ENCODE results near the gene PLSCR3. TPM values are rescaled to one million over a fixed set of nuclear protein-coding genes. Genes with fewer than 3 reads are reported as not detected.

PLSCR3 gene
- total and polyA plus RNA-seq, 3 experiments from 2014 or later = 79.1 to 152 (median 81.6) TPM

DNA sequence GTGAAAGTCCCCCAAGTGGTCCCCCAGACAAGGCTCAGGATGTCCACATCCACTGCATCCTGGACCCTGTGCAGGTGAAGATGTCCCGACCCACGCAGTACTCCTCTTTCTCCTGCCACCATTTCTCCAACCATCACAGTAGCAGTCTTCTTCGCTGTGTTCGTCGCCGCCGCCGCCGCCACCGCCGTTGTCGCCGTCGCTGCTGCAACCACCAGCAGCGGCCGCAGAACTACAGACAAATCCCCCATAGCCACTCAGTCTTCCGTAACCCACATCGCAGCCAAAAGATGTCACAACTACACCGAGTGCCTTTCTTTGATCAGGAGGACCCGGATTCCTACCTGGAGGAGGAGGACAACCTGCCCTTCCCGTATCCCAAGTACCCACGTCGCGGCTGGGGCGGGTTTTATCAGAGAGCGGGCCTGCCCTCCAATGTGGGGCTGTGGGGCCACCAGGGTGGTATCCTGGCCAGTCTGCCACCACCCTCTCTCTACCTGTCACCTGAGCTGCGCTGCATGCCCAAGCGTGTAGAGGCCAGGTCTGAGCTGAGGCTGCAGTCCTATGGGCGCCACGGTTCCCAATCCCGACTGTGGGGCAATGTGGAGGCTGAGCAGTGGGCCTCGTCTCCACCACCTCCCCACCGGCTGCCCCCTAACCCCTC lies 32.0 kb upstream of the PLSCR3 start:
- DNase-seq = no peak
- H3K27ac Mint-ChIP-seq = peak overlapping the region in 1 of 8 donors; percentile 5
- no peaks in the 10 kb centered on the region for H3K9me3 Mint-ChIP-seq
- Histone ChIP-seq H3K4me1 (ENCODE audit: insufficient read depth, low read length) (no peaks in the 10 kb centered on the region), H3K9me3 (ENCODE audit: low read length) (no peaks in the 10 kb centered on the region), H3K27ac (ENCODE audit: low read depth, low read length) (no peak overlapping the region), H3K4me3 (ENCODE audit: low read length) (no peak overlapping the region), H3K36me3 (ENCODE audit: insufficient read depth, low read length) (no peaks in the 10 kb centered on the region), H3K27me3 (ENCODE audit: insufficient read depth, low read length, poor library complexity, severe bottlenecking) (no peaks in the 10 kb centered on the region)
- ChIA-PET POLR2A (no interaction called here), CTCF (interaction anchor here (2.1 kb wide), 1 partner anchor 11 kb away, joined by 10 read pairs; no protein-coding TSS in a partner anchor)
- H3K27me3 Mint-ChIP-seq = peaks cover 0 to 3% of the 10 kb centered on the region in 2 donors
- no peaks in the 10 kb centered on the region for H3K36me3 Mint-ChIP-seq
- H3K4me3 Mint-ChIP-seq = no peak overlapping the region
- H3K4me1 Mint-ChIP-seq = no peaks in the 10 kb centered on the region

DNA sequence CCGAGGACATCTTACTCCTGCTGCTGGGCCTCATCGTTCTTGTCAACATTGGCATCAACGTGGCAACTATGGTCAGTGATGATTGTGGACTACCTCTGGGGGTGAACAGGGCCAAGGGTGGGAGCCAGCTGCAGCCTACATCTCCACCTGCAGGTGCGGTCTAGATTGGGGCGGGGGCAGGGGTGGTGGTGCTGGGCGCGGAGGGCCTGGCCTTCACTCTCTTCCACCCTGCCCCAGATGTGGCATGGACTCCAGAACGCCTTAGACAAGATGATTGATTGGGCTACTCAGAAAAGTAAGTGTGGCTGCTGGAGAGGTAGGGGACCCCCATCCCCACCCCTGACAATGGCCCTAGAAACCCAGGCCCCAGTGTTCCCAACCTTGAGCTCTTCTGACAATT lies 31.4 kb upstream of the PLSCR3 start:
- CTCF ChIA-PET = interaction anchor here (0.6 to 1.3 kb wide), 2 partner anchors 11 to 49 kb away, joined by 3 to 4 read pairs; no protein-coding TSS in a partner anchor
- H3K4me3 Mint-ChIP-seq = no peak overlapping the region
- no peaks in the 10 kb centered on the region for H3K4me1 Mint-ChIP-seq
- no peaks in the 10 kb centered on the region for H3K36me3 ChIP-seq (ENCODE audit: insufficient read depth, low read length)
- DNase-seq = no peak
- peaks cover 0 to 3% of the 10 kb centered on the region in 2 donors for H3K27me3 Mint-ChIP-seq
- H3K4me1 ChIP-seq (ENCODE audit: insufficient read depth, low read length) = no peaks in the 10 kb centered on the region
- H3K9me3 ChIP-seq (ENCODE audit: low read length) = no peaks in the 10 kb centered on the region
- H3K9me3 Mint-ChIP-seq = no peaks in the 10 kb centered on the region
- H3K36me3 Mint-ChIP-seq = no peaks in the 10 kb centered on the region
- H3K27me3 ChIP-seq (ENCODE audit: insufficient read depth, low read length, poor library complexity, severe bottlenecking) = no peaks in the 10 kb centered on the region
- H3K4me3 ChIP-seq (ENCODE audit: low read length) = no peak overlapping the region
- H3K27ac ChIP-seq (ENCODE audit: low read depth, low read length) = no peak overlapping the region
- peak overlapping the region in 1 of 8 donors; percentile 5 for H3K27ac Mint-ChIP-seq
- POLR2A ChIA-PET = no interaction called here

DNA sequence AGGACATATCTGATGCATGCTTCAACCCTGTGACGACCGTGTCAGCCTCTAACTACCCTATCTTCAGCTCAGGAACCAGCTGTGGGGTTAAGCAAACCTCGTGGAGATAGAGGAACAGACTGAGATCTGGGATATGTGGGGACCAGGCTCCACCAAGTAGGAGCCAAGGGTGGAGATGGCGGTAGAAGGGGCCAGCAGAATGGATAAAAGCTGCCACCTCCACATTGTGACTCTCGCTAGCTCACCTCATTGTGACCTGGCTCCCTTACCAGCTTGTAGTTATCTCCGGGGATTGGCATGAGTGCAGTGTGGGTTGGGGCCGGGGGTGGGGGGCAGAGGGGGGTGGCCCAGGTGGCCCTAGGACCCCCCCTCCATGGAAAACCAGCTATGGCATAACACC lies 31.0 kb upstream of the PLSCR3 start, which contains the start of gene SPEM2:
TSS of gene SPEM2 (plus strand) at position 301 of the 400 bp plus-strand sequence. CDS start at position 374, 73 bp downstream.
- no peaks in the 10 kb centered on the region for H3K36me3 Mint-ChIP-seq
- no peaks in the 10 kb centered on the region for H3K9me3 Mint-ChIP-seq
- H3K27me3 Mint-ChIP-seq = peaks cover 0 to 3% of the 10 kb centered on the region in 2 donors
- H3K4me3 Mint-ChIP-seq = no peak within 1 kb of the TSS
- Histone ChIP-seq H3K27ac (ENCODE audit: low read depth, low read length) (no peak within 1 kb of the TSS), H3K36me3 (ENCODE audit: insufficient read depth, low read length) (no peaks in the 10 kb centered on the region), H3K4me3 (ENCODE audit: low read length) (no peak within 1 kb of the TSS), H3K9me3 (ENCODE audit: low read length) (no peaks in the 10 kb centered on the region), H3K27me3 (ENCODE audit: insufficient read depth, low read length, poor library complexity, severe bottlenecking) (no peaks in the 10 kb centered on the region), H3K4me1 (ENCODE audit: insufficient read depth, low read length) (no peaks in the 10 kb centered on the region)
- DNase-seq = no peak
- H3K4me1 Mint-ChIP-seq = no peaks in the 10 kb centered on the region
- H3K27ac Mint-ChIP-seq = peak within 1 kb of the TSS in 1 of 8 donors; percentile 5
- POLR2A ChIA-PET = no interaction called here
- CTCF ChIA-PET = interaction anchor here (0.6 to 1.3 kb wide), 2 partner anchors 11 to 49 kb away, joined by 3 to 4 read pairs; no protein-coding TSS in a partner anchor

DNA sequence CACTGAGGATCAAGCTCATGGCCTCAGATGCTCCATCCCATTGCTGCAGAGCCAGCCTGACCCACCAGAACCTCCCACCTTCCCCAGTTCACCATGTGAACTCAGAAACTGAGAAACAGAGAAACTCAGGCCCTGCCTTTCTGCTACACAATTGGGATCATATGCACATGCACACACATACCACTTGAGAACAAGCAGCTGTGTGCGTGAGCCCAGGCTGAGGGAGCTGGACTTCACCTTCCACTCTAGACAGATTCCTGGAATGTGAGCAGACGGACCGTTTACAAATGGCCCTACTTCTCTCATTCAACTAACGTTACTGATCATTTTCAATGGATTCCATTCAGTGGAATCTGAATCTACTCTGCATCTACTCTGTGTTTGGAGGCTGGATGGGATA lies 29.4 kb upstream of the PLSCR3 start:
- Mint-ChIP-seq H3K4me1 (no peaks in the 10 kb centered on the region), H3K27me3 (peaks cover 3 to 6% of the 10 kb centered on the region in 2 donors), H3K36me3 (no peaks in the 10 kb centered on the region), H3K4me3 (no peak overlapping the region), H3K27ac (no peak overlapping the region), H3K9me3 (no peaks in the 10 kb centered on the region)
- H3K36me3 ChIP-seq (ENCODE audit: insufficient read depth, low read length) = no peaks in the 10 kb centered on the region
- DNase-seq = no peak
- H3K9me3 ChIP-seq (ENCODE audit: low read length) = no peaks in the 10 kb centered on the region
- CTCF ChIA-PET = interaction anchor here (0.7 kb wide), 1 partner anchor 137 kb away, joined by 3 read pairs; no protein-coding TSS in a partner anchor
- H3K27ac ChIP-seq (ENCODE audit: low read depth, low read length) = no peak overlapping the region
- POLR2A ChIA-PET = interaction anchor here (0.6 kb wide), 1 partner anchor 28 kb away, joined by 3 read pairs; no protein-coding TSS in a partner anchor
- H3K4me3 ChIP-seq (ENCODE audit: low read length) = no peak overlapping the region
- no peaks in the 10 kb centered on the region for H3K27me3 ChIP-seq (ENCODE audit: insufficient read depth, low read length, poor library complexity, severe bottlenecking)
- H3K4me1 ChIP-seq (ENCODE audit: insufficient read depth, low read length) = no peaks in the 10 kb centered on the region

DNA sequence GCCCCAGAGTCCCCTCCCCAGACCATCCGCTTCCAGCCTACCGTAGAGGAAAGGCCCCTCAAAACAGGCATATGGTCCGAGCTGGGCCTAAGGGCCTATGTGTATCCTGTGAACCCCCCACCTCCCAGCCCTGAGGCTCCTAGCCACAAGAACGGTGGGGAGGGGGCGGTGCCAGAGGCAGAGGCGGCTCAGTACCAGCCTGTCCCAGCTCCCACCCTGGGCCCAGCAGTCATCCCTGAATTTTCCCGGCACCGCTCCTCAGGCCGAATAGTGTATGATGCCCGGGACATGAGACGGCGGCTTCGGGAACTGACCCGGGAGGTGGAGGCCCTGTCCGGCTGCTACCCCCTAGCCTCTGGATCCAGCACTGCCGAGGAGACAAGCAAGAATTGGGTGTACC lies 26.9 kb upstream of the PLSCR3 start:
- H3K9me3 Mint-ChIP-seq = no peaks in the 10 kb centered on the region
- ChIA-PET POLR2A (no interaction called here), CTCF (interaction anchor here (0.9 kb wide), 1 partner anchor 139 kb away, joined by 3 read pairs; no protein-coding TSS in a partner anchor)

DNA sequence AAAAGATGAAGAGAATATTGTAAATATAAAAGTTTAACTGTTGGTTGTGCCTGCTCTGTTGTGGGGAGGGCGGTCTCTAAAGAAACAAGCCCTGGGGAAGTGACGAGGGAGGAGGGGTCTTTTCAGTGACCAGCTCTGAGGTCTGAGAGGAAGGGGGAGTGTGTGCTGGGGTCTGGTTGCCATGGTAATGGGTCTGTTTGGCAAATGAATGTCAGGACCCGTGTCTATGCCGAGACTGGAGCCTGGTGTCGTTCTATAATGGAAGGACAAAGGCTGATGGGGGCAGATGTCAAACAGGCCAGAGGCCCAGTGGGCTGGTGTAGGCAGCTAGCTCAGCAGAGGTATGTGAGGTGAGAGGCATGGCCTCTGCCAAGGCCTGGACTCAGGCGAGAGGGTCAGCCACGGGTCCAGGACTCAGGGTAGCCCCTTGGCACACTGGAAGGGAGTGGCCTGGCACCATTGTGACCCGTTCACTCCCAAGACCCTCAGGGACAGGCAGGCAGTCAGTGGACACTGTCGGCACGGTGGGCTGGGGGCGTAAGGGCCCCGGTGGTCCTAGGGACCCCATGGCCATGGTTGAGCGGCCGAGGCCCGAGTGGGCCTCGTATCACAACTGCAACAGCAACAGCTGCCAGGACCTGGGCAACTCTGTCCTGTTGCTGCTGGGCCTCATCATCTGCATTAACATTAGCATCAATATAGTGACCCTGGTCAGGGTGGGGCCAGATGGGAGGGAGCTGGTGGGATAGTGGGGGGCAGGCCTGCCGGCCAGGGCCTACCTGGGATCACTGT lies 25.7 kb upstream of the PLSCR3 start, which contains the start of gene SPEM1:
TSS of gene SPEM1 (plus strand) at position 506 of the 792 bp plus-strand sequence. CDS start at position 567, 61 bp downstream.
- Mint-ChIP-seq H3K27me3 (peaks cover 0 to 6% of the 10 kb centered on the region in 2 donors), H3K4me3 (peak within 1 kb of the TSS in 1 of 7 donors; percentile 32), H3K9me3 (no peaks in the 10 kb centered on the region), H3K27ac (no peak within 1 kb of the TSS), H3K36me3 (peaks cover 0 to 1% (median 0%) of the 10 kb centered on the region in 3 donors), H3K4me1 (peaks cover 0 to 2% (median 0%) of the 10 kb centered on the region in 3 donors)
- H3K36me3 ChIP-seq (ENCODE audit: insufficient read depth, low read length) = no peaks in the 10 kb centered on the region
- ChIA-PET POLR2A (interaction anchor here (0.6 kb wide), 1 partner anchor 48 kb away, joined by 4 read pairs; no protein-coding TSS in a partner anchor), CTCF (interaction anchor here (0.9 kb wide), 1 partner anchor 140 kb away, joined by 3 read pairs; no protein-coding TSS in a partner anchor)
- no peaks in the 10 kb centered on the region for H3K9me3 ChIP-seq (ENCODE audit: low read length)
- no peak for DNase-seq
- no peaks in the 10 kb centered on the region for H3K4me1 ChIP-seq (ENCODE audit: insufficient read depth, low read length)
- H3K4me3 ChIP-seq (ENCODE audit: low read length) = no peak within 1 kb of the TSS
- no peak within 1 kb of the TSS for H3K27ac ChIP-seq (ENCODE audit: low read depth, low read length)
- no peaks in the 10 kb centered on the region for H3K27me3 ChIP-seq (ENCODE audit: insufficient read depth, low read length, poor library complexity, severe bottlenecking)

More for the DNA sequence above, 26.9 kb upstream of the PLSCR3 start:
- no peak overlapping the region for H3K27ac Mint-ChIP-seq
- Histone ChIP-seq H3K9me3 (ENCODE audit: low read length) (no peaks in the 10 kb centered on the region), H3K4me3 (ENCODE audit: low read length) (no peak overlapping the region), H3K36me3 (ENCODE audit: insufficient read depth, low read length) (no peaks in the 10 kb centered on the region), H3K27ac (ENCODE audit: low read depth, low read length) (no peak overlapping the region), H3K27me3 (ENCODE audit: insufficient read depth, low read length, poor library complexity, severe bottlenecking) (no peaks in the 10 kb centered on the region), H3K4me1 (ENCODE audit: insufficient read depth, low read length) (no peaks in the 10 kb centered on the region)
- H3K4me3 Mint-ChIP-seq = no peak overlapping the region
- peaks cover 0 to 1% (median 0%) of the 10 kb centered on the region in 3 donors for H3K36me3 Mint-ChIP-seq
- H3K27me3 Mint-ChIP-seq = peaks cover 3 to 6% of the 10 kb centered on the region in 2 donors
- H3K4me1 Mint-ChIP-seq = peaks cover 0 to 2% (median 0%) of the 10 kb centered on the region in 3 donors
- DNase-seq = no peak

GRCh38 chr17:7418472-7419152 lies 24.3 kb upstream of the PLSCR3 start:
- H3K9me3 Mint-ChIP-seq = no peaks in the 10 kb centered on the region
- ChIA-PET CTCF (no interaction called here), POLR2A (no interaction called here)
- H3K27ac ChIP-seq (ENCODE audit: low read depth, low read length) = no peak overlapping the region
- no peak overlapping the region for H3K4me3 ChIP-seq (ENCODE audit: low read length)
- no peaks in the 10 kb centered on the region for H3K27me3 ChIP-seq (ENCODE audit: insufficient read depth, low read length, poor library complexity, severe bottlenecking)
- H3K4me1 Mint-ChIP-seq = peaks cover 0 to 2% (median 0%) of the 10 kb centered on the region in 3 donors
- H3K27ac Mint-ChIP-seq = no peak overlapping the region
- H3K27me3 Mint-ChIP-seq = peaks cover 0 to 6% of the 10 kb centered on the region in 2 donors
- DNase-seq = no peak
- H3K4me3 Mint-ChIP-seq = no peak overlapping the region
- peaks cover 0 to 1% (median 0%) of the 10 kb centered on the region in 3 donors for H3K36me3 Mint-ChIP-seq
- no peaks in the 10 kb centered on the region for H3K9me3 ChIP-seq (ENCODE audit: low read length)
- no peaks in the 10 kb centered on the region for H3K36me3 ChIP-seq (ENCODE audit: insufficient read depth, low read length)
- no peaks in the 10 kb centered on the region for H3K4me1 ChIP-seq (ENCODE audit: insufficient read depth, low read length)

Measured in CD8-positive, alpha-beta memory T cell (primary cell).